Measurements from ENCODE around the gene PSMG1. TPM values are rescaled to one million over a fixed set of nuclear protein-coding genes. Genes with fewer than 3 reads are reported as not detected.
"Not testable (repeated sequence)": the region's sequence is repeated elsewhere in the genome, so short reads cannot be mapped to it uniquely, and the experiment has no call there.

Gene PSMG1, protein sequence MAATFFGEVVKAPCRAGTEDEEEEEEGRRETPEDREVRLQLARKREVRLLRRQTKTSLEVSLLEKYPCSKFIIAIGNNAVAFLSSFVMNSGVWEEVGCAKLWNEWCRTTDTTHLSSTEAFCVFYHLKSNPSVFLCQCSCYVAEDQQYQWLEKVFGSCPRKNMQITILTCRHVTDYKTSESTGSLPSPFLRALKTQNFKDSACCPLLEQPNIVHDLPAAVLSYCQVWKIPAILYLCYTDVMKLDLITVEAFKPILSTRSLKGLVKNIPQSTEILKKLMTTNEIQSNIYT
- 10 to 100 TPM; 41.6 to 52.1 (median 42.7) TPM for polyA plus RNA-seq (ENCODE audit: insufficient read length in 4 of 4)

DNA sequence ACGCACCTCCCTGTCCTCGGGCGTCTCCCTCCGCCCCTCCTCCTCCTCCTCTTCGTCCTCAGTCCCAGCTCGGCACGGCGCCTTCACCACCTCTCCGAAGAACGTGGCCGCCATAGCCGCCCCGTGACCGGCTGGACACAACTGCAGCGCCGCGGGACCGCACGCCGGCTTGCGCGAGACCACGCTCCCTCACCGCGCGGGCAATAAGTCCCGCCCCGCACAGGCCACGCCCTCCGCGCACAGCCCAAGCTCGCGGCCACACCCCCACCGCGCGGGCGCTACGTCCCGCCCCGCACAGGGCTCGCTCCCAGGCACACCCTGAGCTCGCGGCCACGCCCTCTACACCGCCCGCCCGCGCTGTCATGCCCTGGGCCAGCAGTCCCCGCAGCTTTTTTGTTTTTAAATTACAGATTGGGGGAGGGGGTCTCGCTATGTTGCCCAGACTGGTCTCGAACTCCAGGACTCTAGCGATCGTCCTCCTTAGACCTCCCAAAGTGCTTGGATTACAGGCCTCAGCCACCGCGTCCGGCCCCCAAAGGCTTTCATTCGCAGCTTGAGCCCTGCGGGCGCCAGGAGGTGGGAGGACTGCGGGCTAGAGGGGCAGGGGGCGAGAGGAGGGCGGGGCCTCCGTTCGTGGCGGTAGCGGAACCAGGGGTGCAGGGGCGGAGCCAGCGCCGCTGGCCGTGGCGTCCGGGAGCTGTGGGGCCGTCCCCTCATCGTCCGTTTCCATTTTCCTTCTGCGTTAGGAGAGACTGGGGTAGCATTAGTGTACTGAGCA is at the start of gene PSMG1:
TSS of gene PSMG1 (minus strand) at position 180 of the 778 bp plus-strand sequence. CDS start at position 114, 66 bp downstream.
- peak; percentile 81 to 86 (median 82) for DNase-seq (ENCODE audit: low read depth in 4 of 4, low spot score in 2 of 4)

DNA sequence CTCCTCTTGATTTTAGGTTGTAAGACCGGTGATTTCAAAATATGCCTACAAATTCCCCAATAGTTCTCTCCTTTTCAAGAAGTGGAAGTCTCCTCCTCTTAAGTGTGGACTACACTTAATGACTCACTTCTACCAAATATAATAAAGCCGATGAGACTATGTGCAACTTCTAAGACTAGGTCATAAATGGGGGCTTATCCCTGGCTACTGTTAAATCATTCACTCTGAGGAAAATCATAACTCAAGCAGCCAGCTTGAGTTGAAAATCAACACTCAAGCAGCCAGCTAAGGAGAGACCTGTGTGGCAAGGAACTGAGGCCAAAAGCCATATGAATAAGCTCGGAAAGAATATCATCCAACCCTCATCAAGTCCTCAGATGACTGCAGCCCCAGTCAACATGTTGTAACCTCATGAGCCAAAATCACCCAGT is 49.6 kb upstream of the PSMG1 start:
- no peak for DNase-seq (ENCODE audit: low read depth in 4 of 4, low spot score in 2 of 4)

DNA sequence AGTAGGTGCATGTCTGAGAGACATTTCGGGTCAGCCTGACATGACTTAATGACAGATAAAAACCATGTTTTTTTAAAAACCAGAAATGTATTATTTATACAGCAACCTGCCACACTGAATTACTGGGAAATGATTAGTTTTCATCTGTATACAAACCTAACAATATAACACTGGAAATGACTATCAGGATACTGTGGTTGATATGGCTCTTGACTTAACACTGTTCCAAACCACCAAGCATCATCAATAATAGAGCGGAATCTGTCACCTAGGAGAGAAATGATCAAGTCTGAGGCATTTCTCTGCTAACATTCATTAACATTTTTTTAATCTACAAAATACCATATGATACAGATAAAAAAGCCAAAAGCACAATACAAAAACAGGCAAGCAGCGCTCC is 41.7 kb upstream of the PSMG1 start:
- no peak for DNase-seq (ENCODE audit: low read depth in 4 of 4, low spot score in 2 of 4)

DNA sequence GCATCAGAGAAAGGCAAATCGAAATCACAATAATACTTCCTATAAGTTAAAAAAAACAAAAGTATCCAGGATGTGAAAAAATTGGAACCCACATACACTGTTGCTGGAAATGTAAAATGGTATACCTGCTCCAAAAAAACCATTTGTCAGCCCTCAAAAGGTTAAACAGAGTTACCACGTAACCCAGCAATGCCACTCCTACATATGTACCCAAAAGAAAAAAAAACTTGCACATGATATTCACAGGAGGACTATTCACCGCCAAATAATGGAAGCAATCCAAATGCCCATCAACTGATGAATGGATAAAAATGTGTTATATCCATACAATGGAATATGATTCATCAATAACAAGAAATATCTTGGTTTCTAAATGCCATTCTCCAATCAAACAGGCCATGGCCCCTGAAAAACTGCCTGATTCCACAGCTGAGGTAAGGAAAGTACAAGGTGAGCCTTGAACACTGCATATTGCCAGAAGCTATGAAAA is 38.8 kb upstream of the PSMG1 start:
- no peak for DNase-seq (ENCODE audit: low read depth in 4 of 4, low spot score in 2 of 4)

DNA sequence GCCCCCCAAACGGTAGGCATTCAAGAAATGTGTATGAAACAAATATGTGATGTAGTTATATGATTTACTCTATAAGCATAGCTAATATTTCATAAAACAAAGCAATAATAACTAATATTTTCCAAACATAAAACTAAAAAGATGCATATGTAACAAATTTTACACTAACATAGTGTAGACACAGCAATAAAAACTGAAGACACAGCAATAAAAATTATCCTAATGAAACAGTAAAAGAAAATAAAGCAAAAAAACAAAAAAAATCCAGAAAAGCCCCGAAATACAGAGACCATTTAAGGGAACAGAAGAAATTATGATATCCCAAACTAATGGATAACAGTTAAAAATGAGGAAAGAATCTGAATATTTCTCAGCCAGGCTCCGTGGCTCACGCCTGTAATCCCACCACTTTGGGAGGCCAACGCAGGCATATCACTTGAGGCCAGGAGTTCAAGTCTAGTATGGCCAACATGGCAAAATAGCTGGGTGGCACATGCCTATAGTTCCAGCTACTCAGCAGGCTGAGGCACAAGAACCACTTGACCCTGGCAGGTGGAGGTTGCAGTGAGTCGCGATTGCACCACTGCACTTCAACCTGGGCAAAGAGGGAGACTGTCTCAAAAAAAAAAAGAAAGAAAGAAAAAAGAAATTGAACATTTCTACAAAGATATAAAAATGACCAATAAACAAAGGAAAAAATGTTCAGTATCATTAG is 38.2 kb upstream of the PSMG1 start:
- no peak for DNase-seq (ENCODE audit: low read depth in 4 of 4, low spot score in 2 of 4)

DNA sequence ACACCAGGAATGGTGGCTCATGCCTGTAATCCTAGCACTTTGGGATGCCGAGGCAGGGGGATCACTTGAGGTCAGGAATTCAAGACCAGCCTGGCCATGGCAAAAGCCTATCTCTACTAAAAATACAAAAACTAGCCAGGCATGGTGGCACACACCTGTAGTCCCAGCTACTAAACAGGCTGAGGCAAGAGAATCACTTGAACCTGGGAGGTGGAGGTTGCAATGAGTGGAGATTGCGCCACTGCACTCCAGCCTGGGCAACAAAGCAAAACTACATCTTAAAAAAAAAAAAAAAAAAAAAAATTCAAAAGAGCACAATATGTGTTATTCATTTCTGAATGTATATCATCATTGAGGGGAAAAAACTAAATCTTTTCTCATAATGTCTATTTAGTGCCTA is 37.6 kb upstream of the PSMG1 start:
- not testable (repeated sequence) for DNase-seq (ENCODE audit: low read depth in 4 of 4, low spot score in 2 of 4)

DNA sequence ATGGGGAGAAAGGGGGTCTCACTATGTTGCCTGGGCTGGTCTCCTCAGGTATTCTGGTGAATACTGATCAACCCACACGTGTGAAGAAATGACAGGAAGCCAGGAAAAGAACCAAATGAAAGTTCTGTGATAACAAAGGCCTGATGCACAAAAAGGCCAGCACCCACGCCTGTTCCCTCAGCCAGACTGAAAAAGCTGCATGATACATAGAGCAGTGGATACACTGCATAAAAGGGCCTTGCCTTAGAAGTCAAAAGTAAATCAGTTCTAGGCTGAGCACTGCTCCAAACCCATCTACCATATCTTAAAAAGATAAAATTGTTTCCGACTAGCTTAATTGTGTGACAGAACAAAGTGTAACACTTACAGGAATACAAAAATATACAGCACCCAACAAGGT is 36.9 kb upstream of the PSMG1 start:
- DNase-seq (ENCODE audit: low read depth in 4 of 4, low spot score in 2 of 4): no peak

DNA sequence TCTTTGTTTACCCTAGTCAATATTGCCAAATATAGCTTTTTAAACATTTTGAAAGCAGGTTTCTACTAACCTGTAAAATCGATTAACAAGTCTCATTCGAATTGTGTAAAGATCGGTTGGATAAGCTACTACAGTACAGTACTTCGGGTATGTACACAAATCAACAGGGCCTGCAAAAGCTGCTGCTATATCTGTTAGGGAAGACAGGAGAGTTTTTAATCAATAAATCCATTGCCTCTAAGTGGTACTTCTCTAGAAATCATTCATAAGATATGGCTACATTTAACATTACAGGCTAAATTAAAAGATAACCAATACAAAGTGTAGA is 34.8 kb upstream of the PSMG1 start:
- no peak for DNase-seq (ENCODE audit: low read depth in 4 of 4, low spot score in 2 of 4)

DNA sequence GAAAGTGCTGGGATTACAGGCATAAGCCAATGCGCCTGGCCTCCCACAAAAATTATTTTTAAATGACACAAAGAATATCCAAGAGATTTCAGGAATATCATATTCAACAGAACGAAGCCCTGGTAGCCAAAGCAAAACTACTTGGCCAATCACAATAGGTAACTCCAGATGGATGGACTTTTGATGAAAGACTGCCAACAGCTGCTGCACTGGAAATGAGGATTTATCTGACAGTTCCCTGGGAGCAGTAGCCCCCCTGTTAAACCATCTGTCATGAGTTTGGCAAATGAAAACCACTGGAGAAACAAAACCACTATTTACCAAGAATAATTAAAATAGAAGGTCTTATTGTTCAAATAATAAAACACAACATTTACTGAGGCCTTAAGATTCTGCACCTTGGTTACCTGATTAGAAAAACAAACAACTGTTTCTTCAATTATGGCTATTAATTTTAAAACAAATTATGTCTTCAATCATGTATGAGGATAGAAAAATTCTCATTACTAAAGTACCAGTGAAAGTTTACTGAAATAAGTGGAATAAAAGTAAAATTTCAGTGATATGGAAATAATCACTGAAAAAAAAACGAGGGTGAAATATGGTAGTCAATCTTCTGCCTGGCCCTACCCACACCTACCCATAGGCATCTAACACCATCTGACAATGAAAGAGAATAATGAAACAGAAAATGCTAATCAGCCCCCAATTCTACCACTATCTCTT is 34.3 kb upstream of the PSMG1 start:
- DNase-seq (ENCODE audit: low read depth in 4 of 4, low spot score in 2 of 4): no peak

DNA sequence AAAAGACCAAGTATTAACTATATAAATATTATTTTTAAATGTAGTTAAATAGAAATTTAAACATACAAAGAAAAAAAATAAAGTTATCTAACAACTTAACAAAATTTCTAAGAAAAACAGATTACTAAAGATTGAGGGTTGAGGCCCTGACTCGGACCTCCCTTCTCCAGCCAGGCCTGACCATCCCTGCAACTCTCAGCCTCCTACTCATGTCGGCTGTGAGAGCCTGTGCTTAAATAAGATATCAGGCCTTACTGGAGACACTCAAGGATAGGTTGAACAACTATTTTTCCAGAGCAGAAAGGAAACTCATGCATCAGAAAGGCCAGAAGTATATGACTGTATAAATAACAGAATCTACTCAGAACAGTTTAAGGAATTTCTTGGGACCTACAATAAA is 33.0 kb upstream of the PSMG1 start:
- no peak for DNase-seq (ENCODE audit: low read depth in 4 of 4, low spot score in 2 of 4)

DNA sequence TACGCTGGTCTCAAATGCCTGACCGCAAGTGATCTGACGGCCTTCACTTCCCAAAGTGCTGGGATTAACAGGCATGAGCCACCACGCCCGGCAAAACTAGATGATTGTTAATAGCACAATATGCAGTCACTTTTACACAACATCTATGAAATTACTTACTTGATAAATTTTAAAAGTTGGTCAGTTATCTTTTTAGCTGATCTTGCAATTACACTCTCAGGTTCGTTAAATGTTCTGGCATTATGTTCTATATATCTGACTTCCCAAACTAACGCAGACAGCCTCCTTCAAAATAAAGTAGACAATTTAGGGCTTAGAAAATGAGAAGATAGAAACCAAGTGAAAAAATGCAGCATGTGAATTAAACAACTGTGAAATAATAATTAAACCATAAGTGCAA is 31.8 kb upstream of the PSMG1 start:
- no peak for DNase-seq (ENCODE audit: low read depth in 4 of 4, low spot score in 2 of 4)

DNA sequence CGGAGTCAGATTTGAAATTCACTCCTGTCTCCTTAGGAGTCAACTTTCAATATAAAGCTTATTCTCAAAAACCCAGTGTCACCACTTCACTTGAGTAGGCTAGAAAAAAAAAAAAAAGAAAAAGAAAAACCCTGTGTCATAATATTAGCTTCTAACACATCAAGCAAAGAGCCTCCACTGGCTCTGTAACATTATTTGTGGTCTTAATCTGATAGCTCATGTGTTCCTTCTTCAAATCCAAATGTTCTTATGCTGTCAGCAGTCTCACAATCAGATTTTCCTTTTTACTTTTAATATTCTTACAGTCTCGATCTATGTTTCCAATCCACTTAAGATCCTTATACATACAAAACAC is 26.1 kb upstream of the PSMG1 start:
- no peak for DNase-seq (ENCODE audit: low read depth in 4 of 4, low spot score in 2 of 4)

DNA sequence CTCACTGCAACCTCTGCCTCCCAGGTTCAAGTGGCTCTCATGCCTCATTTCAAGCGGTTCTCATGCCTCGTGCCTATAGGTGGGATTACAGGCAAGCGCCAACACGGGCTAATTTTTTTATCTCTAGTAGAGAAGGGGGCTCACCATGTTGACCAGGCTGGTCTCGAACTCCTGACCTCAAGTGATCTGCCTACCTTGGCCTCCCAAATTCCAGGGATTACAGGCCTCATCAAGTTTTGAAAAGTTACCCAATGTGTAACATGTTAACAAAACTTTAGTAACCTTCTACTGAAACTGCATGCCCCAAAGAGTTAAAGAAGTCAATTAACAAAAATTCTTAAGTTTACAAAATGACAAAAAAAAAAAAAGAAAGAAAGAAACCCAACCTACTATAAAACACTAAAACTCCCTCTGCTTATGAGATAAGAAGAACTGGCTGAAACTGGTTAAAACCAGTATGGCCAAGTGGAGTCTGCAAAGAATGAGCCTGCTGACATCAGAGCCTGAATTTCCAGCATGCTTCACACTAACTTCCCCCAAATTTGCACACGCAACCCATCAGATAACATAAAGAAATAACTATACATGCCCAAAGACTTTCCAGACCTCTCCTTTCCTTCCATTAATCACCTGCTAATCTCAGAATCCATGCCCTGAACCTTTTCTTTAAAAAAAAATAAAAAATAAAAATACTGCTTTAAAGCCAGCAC is 25.5 kb upstream of the PSMG1 start:
- DNase-seq (ENCODE audit: low read depth in 4 of 4, low spot score in 2 of 4): peak in 1 of 4 donors; percentile 8

DNA sequence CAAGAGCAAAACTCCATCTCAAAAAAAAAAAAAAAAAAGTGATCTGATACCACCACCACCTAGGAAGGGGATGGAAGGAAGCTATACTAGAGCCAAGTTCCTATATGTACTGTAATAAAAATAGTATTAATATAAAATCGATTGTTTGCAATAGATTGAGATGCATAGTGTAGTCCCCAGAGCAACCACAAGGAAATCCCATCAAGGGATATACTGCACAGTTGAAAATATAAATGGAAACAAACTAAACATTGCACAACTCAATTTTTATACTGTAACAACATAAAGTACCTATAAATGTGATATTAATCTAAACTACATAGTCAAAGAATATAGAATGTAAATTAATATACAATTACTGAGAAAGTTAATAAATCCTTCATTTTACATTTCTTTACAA is 20.9 kb upstream of the PSMG1 start:
- DNase-seq (ENCODE audit: low read depth in 4 of 4, low spot score in 2 of 4): no peak

DNA sequence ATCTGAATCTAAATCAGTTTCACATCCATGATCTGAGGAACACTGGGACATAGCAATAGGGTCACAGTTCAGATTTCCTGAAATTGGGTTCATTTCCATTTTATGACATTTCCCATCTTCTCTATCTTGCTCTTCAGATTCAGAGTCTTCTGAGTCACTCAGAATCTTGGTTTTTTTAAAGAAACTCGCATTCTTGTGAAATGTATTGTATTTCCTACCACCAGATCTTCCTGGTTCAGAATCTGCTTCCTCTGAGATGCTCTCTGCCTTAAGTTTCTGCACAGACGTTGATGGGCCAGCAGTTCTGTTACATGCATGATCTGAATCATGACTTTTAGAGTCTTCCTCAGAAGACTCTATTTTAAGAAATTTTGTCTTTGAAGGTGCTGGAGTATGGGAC is 15.5 kb upstream of the PSMG1 start:
- DNase-seq (ENCODE audit: low read depth in 4 of 4, low spot score in 2 of 4): no peak

DNA sequence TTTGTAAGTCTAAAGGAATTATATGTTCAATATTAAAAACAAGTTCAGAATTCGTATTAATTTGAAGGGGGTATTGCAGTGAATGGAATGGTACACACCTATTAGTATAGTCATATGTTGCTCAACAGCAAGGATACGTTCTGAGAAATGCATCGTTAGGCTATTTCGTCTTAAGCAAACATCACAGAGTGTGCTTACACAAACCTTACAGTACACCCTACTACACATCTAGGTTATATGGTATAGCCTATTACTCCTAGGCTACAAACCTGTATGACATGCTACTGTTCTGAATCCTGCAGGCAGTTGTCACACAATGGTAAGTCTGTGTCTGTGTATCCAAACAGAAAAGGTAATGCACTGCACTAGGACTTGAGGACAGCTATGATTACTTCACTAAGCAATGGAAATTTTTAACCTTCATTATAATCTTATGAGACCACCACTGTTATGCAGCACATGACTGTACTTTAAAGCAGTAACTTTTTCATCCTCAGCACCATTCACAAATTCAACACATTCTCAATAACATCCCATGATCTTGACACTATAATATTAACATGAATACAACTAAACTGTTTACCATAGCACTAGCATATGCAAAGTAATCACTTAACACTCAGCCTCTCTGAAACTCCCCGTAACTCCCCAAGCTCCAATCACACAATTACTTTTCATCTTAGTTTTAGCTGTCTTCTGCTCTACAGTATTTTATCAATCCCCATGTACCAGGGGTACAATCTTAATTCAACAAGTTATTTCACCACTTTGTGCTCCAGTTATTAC is 14.4 kb upstream of the PSMG1 start:
- DNase-seq (ENCODE audit: low read depth in 4 of 4, low spot score in 2 of 4): no peak

DNA sequence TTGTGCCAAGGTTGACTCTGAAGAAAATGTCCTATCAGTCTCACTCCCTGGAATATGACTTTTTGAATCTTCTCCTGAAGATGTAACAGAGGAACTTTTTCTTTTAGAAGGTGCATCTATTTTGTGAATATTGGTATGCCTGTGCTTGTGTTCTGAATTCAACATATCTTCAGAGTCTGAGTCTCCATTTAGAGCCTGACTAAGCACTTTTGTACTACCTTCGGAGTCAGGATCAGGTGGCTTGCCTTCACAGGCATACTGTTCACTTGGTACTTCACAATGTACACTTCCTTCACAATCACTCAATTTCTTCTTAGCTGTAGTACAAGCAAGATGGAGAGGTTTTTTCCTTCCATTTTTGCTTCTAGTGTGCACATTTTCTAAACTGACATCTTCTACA is 13.6 kb upstream of the PSMG1 start:
- no peak for DNase-seq (ENCODE audit: low read depth in 4 of 4, low spot score in 2 of 4)

DNA sequence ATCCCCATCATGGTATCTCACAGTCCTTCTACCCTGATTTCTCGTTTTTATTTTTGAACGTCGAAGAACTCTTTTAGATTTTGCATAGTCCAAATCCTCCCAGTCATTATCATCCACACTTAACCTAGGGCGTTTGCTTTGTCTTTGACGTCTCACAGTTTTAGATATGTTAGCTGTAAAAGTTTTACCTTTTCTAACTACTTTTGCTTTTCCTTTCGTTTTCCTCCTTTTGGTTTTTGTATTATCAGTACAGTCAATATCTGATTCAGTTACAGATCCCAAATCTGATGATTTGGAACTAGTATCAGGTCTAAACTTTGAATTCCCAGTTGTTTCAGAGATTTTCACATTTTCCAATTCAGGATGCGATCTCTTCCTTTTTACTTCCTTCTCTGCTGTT is 13.1 kb upstream of the PSMG1 start:
- no peak for DNase-seq (ENCODE audit: low read depth in 4 of 4, low spot score in 2 of 4)

DNA sequence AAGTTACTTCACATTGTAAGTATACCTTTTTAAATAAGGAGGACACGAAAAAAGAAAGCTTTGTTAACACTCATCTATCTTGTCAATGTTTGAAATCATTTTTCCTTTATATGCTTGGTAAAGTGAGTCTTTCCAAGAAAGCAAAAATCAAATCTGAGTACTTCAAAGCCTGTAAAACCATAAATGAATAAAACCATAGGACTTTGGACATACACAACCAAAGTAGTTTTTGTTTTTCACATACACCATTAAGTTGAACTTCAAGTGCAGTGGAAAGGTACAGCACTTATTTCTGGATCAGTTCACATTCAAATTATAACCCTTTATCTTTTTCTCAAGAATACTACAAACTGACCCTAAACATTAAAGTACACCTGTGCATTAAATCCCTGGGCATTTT is 10.1 kb upstream of the PSMG1 start:
- no peak for DNase-seq (ENCODE audit: low read depth in 4 of 4, low spot score in 2 of 4)
